Stimulated activated CD4-positive, alpha-beta T cell treated with anti-CD3 and anti-CD28 coated beads, TNF-alpha, amount 100 ng/mL, for 24 hours (primary cell): Measurements from ENCODE around the gene USP40.

Source experiments
- DNase-seq, 3 experiments: peaks; one replicate each; pipeline ENCODE4 v3.0.0-alpha.2; 2020; ENCODE audit warnings: low read depth in 3 of 3

USP40 gene

DNA sequence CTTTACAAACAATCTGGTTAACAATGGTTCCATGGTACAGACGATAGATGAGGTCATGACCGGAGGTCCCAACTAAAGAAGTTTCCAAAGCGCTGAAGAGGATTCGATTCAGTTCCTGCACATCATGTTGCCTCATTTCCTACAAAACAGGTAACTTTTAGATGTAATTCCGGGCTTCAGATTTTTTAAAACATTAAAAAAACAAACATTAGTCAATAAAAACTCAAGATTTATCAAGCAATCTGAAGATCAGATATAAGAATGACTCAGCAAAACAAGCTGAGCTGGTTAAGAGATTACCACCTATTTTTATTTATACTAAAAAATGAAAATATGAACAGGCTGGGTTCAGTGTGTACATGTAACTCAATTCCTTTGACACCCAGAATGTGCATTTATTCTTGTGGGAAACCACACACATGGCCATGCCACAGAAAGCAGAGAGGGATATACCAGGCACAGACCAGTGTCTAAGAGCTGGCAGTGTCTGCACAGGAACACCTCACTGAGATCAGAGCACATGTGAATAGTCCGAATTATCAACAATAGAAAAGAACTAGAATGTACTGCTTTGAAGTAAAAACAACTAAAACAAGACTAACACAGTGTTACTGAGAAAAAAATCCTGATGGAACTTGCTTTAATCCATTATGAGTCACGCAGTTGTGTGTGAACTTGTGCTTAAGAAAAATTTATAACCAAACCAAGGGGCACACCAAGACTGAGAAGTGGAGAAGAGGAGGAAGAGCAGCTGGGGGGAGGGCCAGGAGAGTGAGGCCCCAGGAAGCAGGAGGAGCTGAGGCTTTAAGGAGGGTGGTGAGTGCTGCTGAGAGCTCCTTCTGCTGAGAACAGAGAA, 9.5 kb downstream of the USP40 start:
- DNase-seq = no peak

GRCh38 chr2:233553366-233553765, 13.2 kb downstream of the USP40 start:
- no peak for DNase-seq

GRCh38 chr2:233551491-233551890, 15.1 kb downstream of the USP40 start:
- DNase-seq = no peak

DNA sequence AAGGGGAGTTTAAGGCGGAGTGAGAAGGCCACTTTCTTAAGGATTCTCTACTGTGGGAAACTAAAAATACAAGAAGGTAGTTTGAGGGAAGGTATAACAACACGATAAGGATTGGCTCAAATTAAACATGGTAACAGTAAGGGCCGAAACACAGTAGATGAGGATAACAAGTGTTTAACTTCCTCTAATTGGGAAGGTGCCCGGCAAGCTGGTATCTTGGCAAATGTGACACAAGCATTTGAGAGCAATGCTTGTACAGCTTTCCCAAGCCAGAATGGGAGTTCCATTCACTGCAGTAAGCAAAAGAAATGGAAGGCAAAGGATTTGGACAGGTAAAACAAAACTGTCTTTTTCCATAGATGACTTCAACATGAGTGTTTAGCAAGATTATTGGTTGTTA, 19.8 kb downstream of the USP40 start:
- DNase-seq = no peak

GRCh38 chr2:233546101-233546500, 20.5 kb downstream of the USP40 start:
- DNase-seq = no peak

DNA sequence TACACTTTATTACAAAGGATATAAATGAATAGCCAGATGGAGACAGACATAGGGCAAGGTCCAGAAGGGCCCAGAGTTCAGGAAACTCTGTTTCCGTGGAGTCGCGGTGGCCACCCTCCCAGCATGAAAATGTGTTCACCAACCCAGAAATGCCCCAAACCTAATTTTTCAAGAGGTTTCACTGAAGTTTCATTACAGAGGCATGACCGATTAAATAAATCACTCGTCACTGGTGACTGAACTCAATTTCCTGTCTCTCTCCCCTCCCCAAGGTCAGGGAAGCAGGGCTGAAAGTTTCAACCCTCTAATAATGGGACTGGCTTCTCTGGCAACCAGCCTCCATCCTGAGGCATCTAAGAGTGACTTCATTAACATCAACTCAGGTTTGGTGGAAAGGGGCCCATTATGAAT, 22.4 kb downstream of the USP40 start:
- no peak for DNase-seq

- no peak for DNase-seq
Observed at GRCh38 chr2:233542507-233542906, 24.1 kb downstream of the USP40 start.

- DNase-seq = no peak
Observed at GRCh38 chr2:233538741-233539140, 27.8 kb downstream of the USP40 start.

GRCh38 chr2:233535271-233535670, 31.3 kb downstream of the USP40 start:
- no peak for DNase-seq

- DNase-seq = no peak
Observed at GRCh38 chr2:233532971-233533370, 33.6 kb downstream of the USP40 start.

- no peak for DNase-seq
Observed at GRCh38 chr2:233531955-233532354, 34.6 kb downstream of the USP40 start.

DNA sequence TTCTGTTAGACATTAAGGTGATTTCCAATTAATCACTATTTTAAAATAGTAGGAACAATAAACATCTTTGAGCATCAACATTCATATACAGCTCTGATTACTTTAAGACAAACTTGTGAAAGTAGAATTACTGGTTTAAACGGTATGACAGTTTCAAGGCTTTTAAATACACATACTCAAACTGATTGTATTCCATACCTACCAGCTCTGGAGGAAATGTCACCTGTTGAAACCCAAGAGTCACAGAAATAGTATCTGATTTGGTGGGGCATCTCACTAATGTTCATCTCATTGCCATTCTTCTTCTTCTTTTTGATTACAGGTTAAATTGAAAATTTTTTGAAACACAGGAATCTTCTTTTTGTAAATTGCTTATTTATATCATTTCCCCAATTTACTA, 36.2 kb downstream of the USP40 start:
- DNase-seq = no peak

GRCh38 chr2:233528182-233528581, 38.4 kb downstream of the USP40 start:
- no peak for DNase-seq

- DNase-seq = no peak
Observed at GRCh38 chr2:233525791-233526190, 40.8 kb downstream of the USP40 start.

- no peak for DNase-seq
Observed at GRCh38 chr2:233519787-233520611, 46.6 kb downstream of the USP40 start.

- no peak for DNase-seq
Observed at GRCh38 chr2:233513953-233514655, 52.5 kb downstream of the USP40 start.

DNA sequence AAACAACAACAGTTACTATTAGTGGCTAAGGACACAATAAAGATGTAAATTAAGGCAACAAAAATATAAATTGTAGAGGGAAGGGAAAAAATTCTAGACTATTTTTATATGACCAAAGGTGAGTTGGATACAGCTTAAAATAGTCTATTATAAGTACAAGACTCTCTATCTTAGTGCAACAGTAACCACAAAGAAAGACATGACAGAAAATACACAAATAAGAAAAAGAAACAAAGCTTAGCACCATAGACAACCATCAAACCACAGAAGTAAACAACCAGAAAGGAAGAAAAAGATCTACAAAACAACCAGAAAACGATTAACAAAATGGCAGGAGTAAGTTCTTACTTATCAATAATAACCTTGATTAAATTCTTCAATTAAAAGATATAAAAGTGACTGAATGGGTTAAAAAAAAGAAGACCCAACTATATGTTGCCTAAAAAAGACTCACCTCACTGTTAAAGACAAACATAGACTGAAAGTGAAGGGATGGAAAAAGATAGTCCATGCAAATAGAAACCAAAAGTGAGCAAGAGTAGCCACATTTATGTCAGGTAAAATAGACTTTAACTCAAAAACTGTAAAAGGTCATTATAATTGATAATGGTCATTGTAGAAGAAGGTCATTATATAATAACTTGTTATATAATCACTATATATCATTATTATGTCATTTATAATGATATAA, 62.5 kb downstream of the USP40 start:
- DNase-seq = no peak

DNA sequence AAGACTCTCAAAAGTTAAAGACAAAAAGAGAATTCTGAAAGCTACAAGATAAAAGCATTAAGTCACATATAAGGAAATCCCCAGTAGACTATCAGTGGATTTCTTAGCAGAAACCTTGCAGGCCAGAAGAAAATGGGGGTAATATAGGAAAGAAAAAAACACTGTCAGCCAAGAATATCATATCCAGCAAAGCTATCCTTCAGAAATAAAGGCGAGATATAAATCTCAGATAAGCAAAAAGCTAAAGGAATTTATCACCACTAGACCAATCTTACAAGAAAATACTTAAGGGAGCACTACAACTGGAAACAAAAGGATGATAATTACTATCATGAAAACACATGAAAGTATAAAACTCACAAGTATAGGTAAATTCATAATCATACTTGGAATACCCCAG, 63.1 kb downstream of the USP40 start:
- DNase-seq = no peak

- no peak for DNase-seq
Observed at GRCh38 chr2:233501198-233502076, 65.1 kb downstream of the USP40 start.

DNA sequence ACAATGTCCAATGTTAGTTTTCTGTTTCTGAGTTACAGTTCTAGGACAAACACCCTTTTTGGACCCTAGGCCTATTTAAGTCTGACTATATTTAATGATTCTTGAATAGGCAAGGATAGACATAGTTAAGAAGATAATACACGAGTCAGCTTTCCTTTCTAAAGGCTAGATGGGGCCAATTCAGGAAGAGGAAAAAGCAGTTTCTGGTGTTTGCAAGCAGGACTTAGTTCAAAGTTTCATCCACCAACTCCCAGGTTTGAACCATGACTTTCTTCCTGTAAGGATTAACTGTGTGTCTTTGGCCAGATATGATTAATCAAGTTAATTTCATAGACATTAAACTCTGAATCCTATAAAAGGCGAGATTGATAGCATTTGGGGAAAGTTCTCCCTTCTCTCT, 66.7 kb downstream of the USP40 start:
- no peak for DNase-seq

DNA sequence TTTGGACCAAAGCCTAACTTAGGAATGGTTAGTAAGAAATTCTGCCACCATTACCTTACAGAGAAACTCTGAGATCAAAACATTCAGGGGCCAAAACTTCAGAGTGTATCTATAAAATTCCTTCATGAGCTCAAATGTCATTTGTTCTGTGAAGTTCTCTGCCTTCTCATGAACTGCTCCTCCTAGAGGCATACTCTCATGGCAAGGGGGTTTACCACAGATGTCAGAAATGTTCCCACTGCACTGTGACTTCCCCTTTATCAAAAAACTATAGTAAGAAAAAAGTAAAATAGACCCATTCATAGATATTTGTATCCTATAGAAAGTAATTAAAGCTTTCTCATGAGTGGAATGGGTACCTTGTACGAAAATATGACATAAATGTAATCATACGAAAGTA, 68.5 kb downstream of the USP40 start:
- DNase-seq = no peak
